ENCODE results near the gene BTN2A1. TPM values are rescaled to one million over a fixed set of nuclear protein-coding genes. Genes with fewer than 3 reads are reported as not detected.

BTN2A1 gene
- total RNA-seq, 1 donor from 2014 or later, result 29.2 TPM

DNA sequence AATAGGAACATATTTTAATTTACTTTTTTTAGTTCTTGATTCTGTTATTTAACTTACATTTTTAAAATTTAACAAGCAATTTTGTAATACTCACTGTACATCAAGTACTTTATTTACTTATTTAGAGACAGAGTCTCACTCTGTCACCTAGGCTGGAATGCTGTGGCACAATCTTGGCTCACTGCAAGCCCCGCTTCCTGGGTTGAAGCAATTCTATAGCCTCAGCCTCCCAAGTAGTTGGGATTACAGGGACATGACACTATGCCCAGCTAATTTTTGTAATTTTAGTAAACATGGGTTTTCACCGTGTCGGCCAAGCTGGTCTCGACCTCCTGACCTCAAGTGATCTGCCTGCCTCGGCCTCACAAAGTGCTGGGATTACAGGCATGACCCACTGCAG lies 10.5 kb upstream of the BTN2A1 start:
- Mint-ChIP-seq H3K4me1 (peaks cover 12% of the 10 kb centered on the region), H3K9me3 (no peaks in the 10 kb centered on the region), H3K36me3 (peaks cover 10% of the 10 kb centered on the region), H3K27me3 (ENCODE audit: low read depth) (peaks cover 17% of the 10 kb centered on the region), H3K27ac (no peak overlapping the region), H3K4me3 (no peak overlapping the region)
- no peak for DNase-seq (ENCODE audit: low spot score in 2 of 2, unreplicated experiment in 2 of 2)
- TF ChIP-seq, protein P1, sequence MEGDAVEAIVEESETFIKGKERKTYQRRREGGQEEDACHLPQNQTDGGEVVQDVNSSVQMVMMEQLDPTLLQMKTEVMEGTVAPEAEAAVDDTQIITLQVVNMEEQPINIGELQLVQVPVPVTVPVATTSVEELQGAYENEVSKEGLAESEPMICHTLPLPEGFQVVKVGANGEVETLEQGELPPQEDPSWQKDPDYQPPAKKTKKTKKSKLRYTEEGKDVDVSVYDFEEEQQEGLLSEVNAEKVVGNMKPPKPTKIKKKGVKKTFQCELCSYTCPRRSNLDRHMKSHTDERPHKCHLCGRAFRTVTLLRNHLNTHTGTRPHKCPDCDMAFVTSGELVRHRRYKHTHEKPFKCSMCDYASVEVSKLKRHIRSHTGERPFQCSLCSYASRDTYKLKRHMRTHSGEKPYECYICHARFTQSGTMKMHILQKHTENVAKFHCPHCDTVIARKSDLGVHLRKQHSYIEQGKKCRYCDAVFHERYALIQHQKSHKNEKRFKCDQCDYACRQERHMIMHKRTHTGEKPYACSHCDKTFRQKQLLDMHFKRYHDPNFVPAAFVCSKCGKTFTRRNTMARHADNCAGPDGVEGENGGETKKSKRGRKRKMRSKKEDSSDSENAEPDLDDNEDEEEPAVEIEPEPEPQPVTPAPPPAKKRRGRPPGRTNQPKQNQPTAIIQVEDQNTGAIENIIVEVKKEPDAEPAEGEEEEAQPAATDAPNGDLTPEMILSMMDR (IDR thresholded peaks at IDR 0.05; ENCODE audit: unreplicated experiment), result no peak

DNA sequence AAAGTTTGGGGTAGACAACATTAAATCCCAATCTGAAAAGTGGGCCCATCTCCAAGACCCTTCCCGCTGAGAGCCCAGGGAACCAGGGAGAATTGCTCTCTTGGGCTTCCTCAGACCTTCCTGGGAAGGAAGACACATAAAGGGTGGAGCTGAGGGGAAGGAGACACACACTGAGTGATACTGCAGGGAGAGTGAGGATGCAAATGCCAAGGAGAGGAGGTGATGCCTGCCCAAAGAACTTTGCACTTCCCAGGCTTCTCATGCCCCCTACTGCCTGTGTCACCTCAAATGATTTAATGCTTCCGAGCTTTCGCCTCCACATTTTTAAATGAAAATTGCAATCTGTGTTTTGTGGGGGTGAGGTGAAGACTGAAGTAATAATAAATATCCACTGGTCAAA lies 7.5 kb upstream of the BTN2A1 start:
- no peak overlapping the region for H3K27ac Mint-ChIP-seq
- TF ChIP-seq, protein P1 (IDR thresholded peaks at IDR 0.05; ENCODE audit: unreplicated experiment), result no peak
- H3K9me3 Mint-ChIP-seq, result no peaks in the 10 kb centered on the region
- no peak for DNase-seq (ENCODE audit: low spot score in 2 of 2, unreplicated experiment in 2 of 2)
- H3K4me3 Mint-ChIP-seq, result no peak overlapping the region
- peaks cover 6% of the 10 kb centered on the region for H3K36me3 Mint-ChIP-seq
- peaks cover under 1% of the 10 kb centered on the region for H3K4me1 Mint-ChIP-seq
- H3K27me3 Mint-ChIP-seq (ENCODE audit: low read depth), result peaks cover 18% of the 10 kb centered on the region

DNA sequence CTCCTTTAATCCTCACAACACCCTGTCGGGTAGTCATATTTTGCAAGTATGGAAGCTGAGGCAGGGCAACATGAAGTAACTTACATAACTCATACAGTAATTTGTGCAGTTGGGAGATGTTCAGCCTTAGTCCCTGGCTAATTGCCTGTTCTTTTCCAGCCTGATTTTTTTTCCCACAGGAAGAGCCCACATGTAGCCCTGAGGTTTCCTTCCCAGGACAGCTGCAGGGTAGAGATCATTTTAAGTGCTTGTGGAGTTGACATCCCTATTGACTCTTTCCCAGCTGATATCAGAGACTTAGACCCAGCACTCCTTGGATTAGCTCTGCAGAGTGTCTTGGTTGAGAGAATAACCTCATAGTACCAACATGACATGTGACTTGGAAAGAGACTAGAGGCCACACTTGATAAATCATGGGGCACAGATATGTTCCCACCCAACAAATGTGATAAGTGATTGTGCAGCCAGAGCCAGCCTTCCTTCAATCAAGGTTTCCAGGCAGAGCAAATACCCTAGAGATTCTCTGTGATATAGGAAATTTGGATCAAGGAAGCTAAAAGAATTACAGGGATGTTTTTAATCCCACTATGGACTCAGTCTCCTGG lies 5.0 kb upstream of the BTN2A1 start:
- Mint-ChIP-seq H3K9me3 (no peaks in the 10 kb centered on the region), H3K27me3 (ENCODE audit: low read depth) (peaks cover 18% of the 10 kb centered on the region), H3K36me3 (peaks cover 6% of the 10 kb centered on the region), H3K4me1 (peaks cover 11% of the 10 kb centered on the region), H3K27ac (no peak overlapping the region), H3K4me3 (no peak overlapping the region)
- TF ChIP-seq, protein P1 (IDR thresholded peaks at IDR 0.05; ENCODE audit: unreplicated experiment), result no peak
- DNase-seq (ENCODE audit: low spot score in 2 of 2, unreplicated experiment in 2 of 2), result no peak

DNA sequence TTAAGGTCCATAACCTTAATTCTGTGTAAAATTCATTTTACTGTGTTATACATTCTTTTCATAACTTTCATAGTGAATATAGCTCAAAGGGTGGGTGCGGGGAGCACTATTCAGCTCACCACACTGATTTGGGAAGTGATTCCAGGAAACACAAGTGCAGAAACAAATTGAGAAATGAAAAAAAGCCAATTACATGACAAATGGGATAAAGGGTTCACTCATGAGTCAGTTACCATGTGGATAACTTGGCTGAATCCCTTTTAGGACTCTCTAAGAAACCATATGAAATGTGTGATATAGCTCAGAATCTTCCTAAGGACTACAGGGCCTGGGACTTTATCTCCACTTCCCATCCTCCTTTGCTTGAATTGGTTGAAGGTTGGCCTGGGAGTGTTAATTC lies 3.1 kb upstream of the BTN2A1 start:
- DNase-seq (ENCODE audit: low spot score in 2 of 2, unreplicated experiment in 2 of 2), result no peak
- Mint-ChIP-seq H3K4me3 (no peak overlapping the region), H3K27me3 (ENCODE audit: low read depth) (peaks cover 11% of the 10 kb centered on the region), H3K27ac (no peak overlapping the region), H3K36me3 (peaks cover 8% of the 10 kb centered on the region), H3K9me3 (no peaks in the 10 kb centered on the region), H3K4me1 (peaks cover 21% of the 10 kb centered on the region)
- TF ChIP-seq, protein P1 (IDR thresholded peaks at IDR 0.05; ENCODE audit: unreplicated experiment), result no peak

DNA sequence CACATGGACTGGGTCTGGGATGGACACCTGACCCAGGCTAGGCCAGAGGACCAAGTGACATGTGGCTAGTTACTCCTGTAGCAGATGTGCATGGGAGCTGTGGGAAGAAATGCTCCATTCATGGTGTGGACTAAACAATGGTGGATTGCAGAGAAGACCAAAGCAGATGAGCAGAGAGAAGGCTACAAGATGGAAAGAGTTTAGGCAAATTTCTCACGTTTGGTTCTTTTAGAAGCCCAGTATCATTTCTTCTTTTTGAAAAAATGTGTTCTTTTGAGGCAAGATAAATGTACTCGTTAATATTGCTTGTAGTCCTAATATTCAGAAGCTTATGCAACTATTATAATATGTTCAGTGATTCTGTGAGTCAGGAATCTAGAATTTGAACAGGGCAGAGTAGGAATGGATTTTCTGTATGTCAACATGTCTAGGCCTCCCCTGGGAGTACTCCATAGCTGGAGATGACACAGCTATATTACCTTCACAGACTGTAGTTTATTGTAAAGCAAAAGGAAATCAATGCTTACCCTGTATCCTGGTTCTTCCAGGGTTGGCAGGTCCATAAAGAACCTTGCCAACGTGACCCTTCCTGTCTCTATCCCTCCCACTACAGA lies 2.3 kb upstream of the BTN2A1 start:
- Mint-ChIP-seq H3K27ac (no peak overlapping the region), H3K4me1 (peaks cover 30% of the 10 kb centered on the region), H3K9me3 (no peaks in the 10 kb centered on the region), H3K36me3 (peaks cover 12% of the 10 kb centered on the region), H3K27me3 (ENCODE audit: low read depth) (peaks cover 3% of the 10 kb centered on the region), H3K4me3 (no peak overlapping the region)
- no peak for DNase-seq (ENCODE audit: low spot score in 2 of 2, unreplicated experiment in 2 of 2)
- TF ChIP-seq, protein P1 (IDR thresholded peaks at IDR 0.05; ENCODE audit: unreplicated experiment), result no peak

All from mesothelial cell of epicardium (in vitro differentiated cells).